ENCODE measurements around the gene SYPL1.

- TF ChIP-seq, protein P1, sequence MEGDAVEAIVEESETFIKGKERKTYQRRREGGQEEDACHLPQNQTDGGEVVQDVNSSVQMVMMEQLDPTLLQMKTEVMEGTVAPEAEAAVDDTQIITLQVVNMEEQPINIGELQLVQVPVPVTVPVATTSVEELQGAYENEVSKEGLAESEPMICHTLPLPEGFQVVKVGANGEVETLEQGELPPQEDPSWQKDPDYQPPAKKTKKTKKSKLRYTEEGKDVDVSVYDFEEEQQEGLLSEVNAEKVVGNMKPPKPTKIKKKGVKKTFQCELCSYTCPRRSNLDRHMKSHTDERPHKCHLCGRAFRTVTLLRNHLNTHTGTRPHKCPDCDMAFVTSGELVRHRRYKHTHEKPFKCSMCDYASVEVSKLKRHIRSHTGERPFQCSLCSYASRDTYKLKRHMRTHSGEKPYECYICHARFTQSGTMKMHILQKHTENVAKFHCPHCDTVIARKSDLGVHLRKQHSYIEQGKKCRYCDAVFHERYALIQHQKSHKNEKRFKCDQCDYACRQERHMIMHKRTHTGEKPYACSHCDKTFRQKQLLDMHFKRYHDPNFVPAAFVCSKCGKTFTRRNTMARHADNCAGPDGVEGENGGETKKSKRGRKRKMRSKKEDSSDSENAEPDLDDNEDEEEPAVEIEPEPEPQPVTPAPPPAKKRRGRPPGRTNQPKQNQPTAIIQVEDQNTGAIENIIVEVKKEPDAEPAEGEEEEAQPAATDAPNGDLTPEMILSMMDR (IDR thresholded peaks at IDR 0.05), result no peak
- TF ChIP-seq POLR2AphosphoS5 (IDR thresholded peaks at IDR 0.05), result no peak
These were observed 42.9 kb upstream of the SYPL1 start for GRCh38 chr7:106155027-106155426.

Data from prostate gland (tissue), 2 donors.